Endothelial cell of umbilical vein (primary cell): Measurements from ENCODE around the gene SMTNL1. TPM values are rescaled to one million over a fixed set of nuclear protein-coding genes. Genes with fewer than 3 reads are reported as not detected.

ENCODE experiments used
- BruUV-seq: library from RNA; stranded (reverse); fragments of 400-500 nt; replicated peaks from 2 replicates; lab custom pipeline; 2021; lab: Mats Ljungman, UMichigan
- CTCF ChIA-PET: fragments of 300-600, 350-600 bp; sonication (Branson Sonifier 250); formaldehyde crosslinking; loops from one replicate; lab custom pipeline; 2021; ENCODE audit warnings: antibody characterized with exemption, inconsistent platforms; lab: Charles Lee
- POLR2A ChIA-PET: fragments of 300-600, 350-600 bp; sonication (Branson Sonifier 250); formaldehyde crosslinking; loops from one replicate; lab custom pipeline; 2021; ENCODE audit warnings: antibody characterized with exemption, inconsistent platforms; lab: Charles Lee
- DNase-seq: peaks from one replicate; pipeline ENCODE4 v3.0.0-alpha.2; 2011; ENCODE audit warnings: low read depth, low spot score
- FAIRE-seq: peaks from 2 replicates; lab custom pipeline; 2011; peaks lifted over from hg19 to GRCh38; lab: Jason Lieb, UNC
- H2AFZ ChIP-seq: 2 replicates; pipeline ENCODE4 v1.6.0; 2012; ENCODE audit warnings: low read depth, low read length, control low read depth, inconsistent platforms
- H3K27ac ChIP-seq: 2 replicates; pipeline ENCODE4 v1.5.1; 2011; ENCODE audit warnings: low read depth, mild to moderate bottlenecking, control low read depth, low read length, moderate library complexity; ENCODE audit not compliant: insufficient read depth
- H3K27me3 ChIP-seq, 2 experiments: 2 replicates each; pipeline versions ENCODE4 v1.6.0 to v1.6.1; 2011; ENCODE audit warnings: low read length in 2 of 2, mixed read lengths in 1 of 2; ENCODE audit not compliant: control insufficient read depth in 2 of 2, insufficient read depth in 2 of 2
- H3K36me3 ChIP-seq, 2 experiments: 2 replicates in 1 of 2; 3 replicates in 1 of 2; pipeline ENCODE4 v1.5.1; 2011; ENCODE audit warnings: low read length in 2 of 2, mild to moderate bottlenecking in 1 of 2, moderate library complexity in 1 of 2; ENCODE audit not compliant: control insufficient read depth in 2 of 2, insufficient read depth in 2 of 2; ENCODE audit errors: extremely low read depth in 1 of 2
- H3K4me1 ChIP-seq: 3 replicates; pipeline ENCODE4 v1.5.1; 2011; ENCODE audit warnings: mild to moderate bottlenecking, low read length; ENCODE audit not compliant: control insufficient read depth, insufficient read depth; ENCODE audit errors: extremely low read depth
- H3K4me2 ChIP-seq: 2 replicates; pipeline ENCODE4 v1.6.1; 2011; ENCODE audit warnings: low read length, control low read depth, mixed read lengths; ENCODE audit not compliant: insufficient read depth
- H3K4me3 ChIP-seq, 3 experiments: fragments of 200-600 bp in 1 of 3; sonication (generic), shearing (Covaris generic) in 1 of 3; replicated peaks in 1 of 3; 2 replicates each; pipeline ENCODE4 v1.5.1; 2011 to 2016; ENCODE audit warnings: control low read depth in 3 of 3, low read length in 3 of 3, mild to moderate bottlenecking in 2 of 3, inconsistent platforms in 1 of 3, low read depth in 1 of 3, moderate library complexity in 1 of 3; ENCODE audit not compliant: insufficient read depth in 1 of 3
- H3K79me2 ChIP-seq: 2 replicates; pipeline ENCODE4 v1.6.0; 2012; ENCODE audit warnings: low read length, inconsistent platforms; ENCODE audit not compliant: control insufficient read depth, insufficient read depth
- H3K9ac ChIP-seq: replicated peaks from 2 replicates; pipeline ENCODE3; 2011; ENCODE audit warnings: low read length, control low read depth; ENCODE audit not compliant: insufficient read depth; ENCODE audit errors: extremely low read depth
- H3K9me1 ChIP-seq: replicated peaks from 3 replicates; pipeline ENCODE4 v1.6.0; 2011; ENCODE audit warnings: mild to moderate bottlenecking, low read length; ENCODE audit not compliant: control insufficient read depth, insufficient read depth; ENCODE audit errors: extremely low read depth
- H3K9me3 ChIP-seq: replicated peaks from 2 replicates; pipeline ENCODE4 v1.5.1; 2012; ENCODE audit warnings: low read length, inconsistent platforms; ENCODE audit not compliant: control insufficient read depth, insufficient read depth
- H4K20me1 ChIP-seq: replicated peaks from 2 replicates; pipeline ENCODE3; 2011; ENCODE audit warnings: mild to moderate bottlenecking, low read length; ENCODE audit not compliant: control insufficient read depth, insufficient read depth; ENCODE audit errors: extremely low read depth
- EZH2 ChIP-seq: IDR thresholded peaks from 2 replicates; pipeline ENCODE4 v1.6.1; 2012; ENCODE audit warnings: borderline replicate concordance, low read depth, mild to moderate bottlenecking, moderate library complexity, low read length, inconsistent platforms; ENCODE audit not compliant: severe bottlenecking
- FOS ChIP-seq: IDR thresholded peaks from 2 replicates; pipeline ENCODE4 v1.6.1; 2011; ENCODE audit warnings: mild to moderate bottlenecking, low read length, moderate library complexity, borderline replicate concordance; ENCODE audit not compliant: insufficient read depth
- GATA2 ChIP-seq: IDR thresholded peaks from 2 replicates; pipeline ENCODE4 v1.7.0; 2011; ENCODE audit warnings: low read depth, mild to moderate bottlenecking, moderate library complexity, mixed read lengths, low read length; ENCODE audit not compliant: insufficient read length, insufficient read depth
- JUN ChIP-seq: IDR thresholded peaks from 2 replicates; pipeline ENCODE4 v1.6.1; 2011; ENCODE audit warnings: borderline replicate concordance, low read depth; ENCODE audit not compliant: insufficient read length, insufficient read depth
- MYC ChIP-seq: IDR thresholded peaks from one replicate; pipeline ENCODE4 v1.6.1; 2011; ENCODE audit warnings: mild to moderate bottlenecking, low read depth, low read length
- POLR2A ChIP-seq: IDR thresholded peaks from 2 replicates; pipeline ENCODE4 v1.6.1; 2012; ENCODE audit warnings: low read depth, mild to moderate bottlenecking, control low read depth, low read length
- POLR2AphosphoS5 ChIP-seq: IDR thresholded peaks from 2 replicates; pipeline ENCODE4 v1.6.1; 2012; ENCODE audit warnings: low read depth, mild to moderate bottlenecking, control low read depth, low read length, moderate library complexity; ENCODE audit not compliant: insufficient read depth
- dilution Hi-C: fragments of 300-500 bp; cut with MboI; formaldehyde crosslinking; loops from one replicate; pipeline ENCODE4 v1.15.0; 2019; ENCODE audit warnings: low sequenced_read_pairs; ENCODE audit not compliant: extremely low pct_ligation_motif_present
- intact Hi-C: fragments of 100-400 bp; cut with micrococcal nuclease; formaldehyde crosslinking; loops from one replicate; pipeline ENCODE4 v1.10.0; 2022
- polyA plus RNA-seq, 4 experiments: library from polyadenylated mRNA; depleted of rRNA in 3 of 4; stranded (reverse) in 3 of 4; unstranded in 1 of 4; fragments of >200 nt; gene quantifications; 2 replicates each; pipeline versions ENCODE4 v1.2.1 to v1.2.3, GENCODE V29; 2011 to 2012; ENCODE audit warnings: missing spikeins in 1 of 4
- total RNA-seq: library from RNA; stranded (reverse); gene quantifications from 2 replicates; pipeline ENCODE4 v1.2.3, GENCODE V29; 2021
- TF ChIP-seq, protein P1 (sequence below): IDR thresholded peaks from 2 replicates; pipeline ENCODE4 v1.6.1; 2011; ENCODE audit not compliant: insufficient read depth, insufficient read length
- TF ChIP-seq, protein P2 (sequence below), 2 donors: IDR thresholded peaks; 1 replicate in 1 of 2; 2 replicates in 1 of 2; pipeline ENCODE4 v1.5.1; 2011; ENCODE audit warnings: low read length in 2 of 2, mild to moderate bottlenecking in 2 of 2, moderate library complexity in 2 of 2, control low read depth in 1 of 2, inconsistent platforms in 1 of 2, low read depth in 1 of 2; ENCODE audit not compliant: insufficient read depth in 1 of 2; ENCODE audit errors: extremely low read depth in 1 of 2

Gene SMTNL1
- total and polyA plus RNA-seq, 2 donors (not counting 3 experiments of a cell fraction or from before 2014, with no cell fraction given): not detected

DNA sequence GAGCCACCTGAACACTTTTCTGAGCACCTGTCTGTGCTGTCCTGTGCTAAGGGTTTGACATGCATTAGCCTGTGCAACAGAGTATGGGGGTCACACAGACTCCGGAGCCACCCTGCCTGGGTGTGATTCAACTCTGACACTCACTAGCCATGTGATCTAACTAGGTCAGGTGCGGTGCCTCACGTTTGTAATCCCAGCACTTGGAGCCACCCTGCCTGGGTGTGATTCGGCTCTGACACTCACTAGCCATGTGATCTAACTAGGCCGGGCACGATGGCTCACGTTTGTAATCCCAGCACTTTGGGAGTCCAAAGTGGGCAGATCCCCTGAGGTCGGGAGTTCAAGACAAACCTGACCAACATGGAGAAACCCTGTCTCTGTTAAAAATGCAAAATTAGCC lies 18.6 kb downstream of the SMTNL1 start:
- peaks cover 0 to 5% of the 10 kb centered on the region in 2 experiments for H3K36me3 ChIP-seq
- no peak overlapping the region for H3K27ac ChIP-seq
- no peak overlapping the region for H2AFZ ChIP-seq
- no peaks in the 10 kb centered on the region for H4K20me1 ChIP-seq
- H3K4me2 ChIP-seq: no peak overlapping the region
- H3K9me3 ChIP-seq: no peaks in the 10 kb centered on the region
- dilution Hi-C loops (no loop called here), intact Hi-C loops (no loop called here)
- ChIA-PET CTCF (interaction anchor here (0.5 kb wide), 1 partner anchor 77 kb away, joined by 3 read pairs; no protein-coding TSS in a partner anchor), POLR2A (no interaction called here)
- no TSS peak for BruUV-seq
- DNase-seq (no peak), FAIRE-seq (no peak)
- no peaks in the 10 kb centered on the region for H3K9me1 ChIP-seq
- H3K79me2 ChIP-seq: no peaks in the 10 kb centered on the region
- no peak overlapping the region for H3K9ac ChIP-seq
- no peaks in the 10 kb centered on the region for H3K4me1 ChIP-seq
- H3K27me3 ChIP-seq: no peaks in the 10 kb centered on the region
- H3K4me3 ChIP-seq: no peak overlapping the region
- TF ChIP-seq JUN (no peak), MYC (no peak), POLR2AphosphoS5 (no peak), POLR2A (no peak), GATA2 (no peak), EZH2 (no peak), FOS (no peak)
- TF ChIP-seq, protein P1, sequence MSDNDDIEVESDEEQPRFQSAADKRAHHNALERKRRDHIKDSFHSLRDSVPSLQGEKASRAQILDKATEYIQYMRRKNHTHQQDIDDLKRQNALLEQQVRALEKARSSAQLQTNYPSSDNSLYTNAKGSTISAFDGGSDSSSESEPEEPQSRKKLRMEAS: no peak
- TF ChIP-seq, protein P2, sequence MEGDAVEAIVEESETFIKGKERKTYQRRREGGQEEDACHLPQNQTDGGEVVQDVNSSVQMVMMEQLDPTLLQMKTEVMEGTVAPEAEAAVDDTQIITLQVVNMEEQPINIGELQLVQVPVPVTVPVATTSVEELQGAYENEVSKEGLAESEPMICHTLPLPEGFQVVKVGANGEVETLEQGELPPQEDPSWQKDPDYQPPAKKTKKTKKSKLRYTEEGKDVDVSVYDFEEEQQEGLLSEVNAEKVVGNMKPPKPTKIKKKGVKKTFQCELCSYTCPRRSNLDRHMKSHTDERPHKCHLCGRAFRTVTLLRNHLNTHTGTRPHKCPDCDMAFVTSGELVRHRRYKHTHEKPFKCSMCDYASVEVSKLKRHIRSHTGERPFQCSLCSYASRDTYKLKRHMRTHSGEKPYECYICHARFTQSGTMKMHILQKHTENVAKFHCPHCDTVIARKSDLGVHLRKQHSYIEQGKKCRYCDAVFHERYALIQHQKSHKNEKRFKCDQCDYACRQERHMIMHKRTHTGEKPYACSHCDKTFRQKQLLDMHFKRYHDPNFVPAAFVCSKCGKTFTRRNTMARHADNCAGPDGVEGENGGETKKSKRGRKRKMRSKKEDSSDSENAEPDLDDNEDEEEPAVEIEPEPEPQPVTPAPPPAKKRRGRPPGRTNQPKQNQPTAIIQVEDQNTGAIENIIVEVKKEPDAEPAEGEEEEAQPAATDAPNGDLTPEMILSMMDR (IDR thresholded peaks at IDR 0.05; ENCODE audit: extremely low read depth in 1 of 2, insufficient read depth in 1 of 2, low read depth in 1 of 2, low read length in 2 of 2): no peak
